Smooth muscle cell (in vitro differentiated cells): ENCODE measurements around the gene PAEP. TPM values are rescaled to one million over a fixed set of nuclear protein-coding genes. Genes with fewer than 3 reads are reported as not detected.

ENCODE experiments used
- DNase-seq: peaks from one replicate; lab custom pipeline; 2025; ENCODE audit not compliant: unreplicated experiment; lab: John Stamatoyannopoulos, UW
- H2AFZ ChIP-seq: fragments of 200-600 bp; sonication (generic); 2 replicates; pipeline ENCODE4 v1.6.0; 2016; ENCODE audit warnings: antibody characterized with exemption, low read depth, mild to moderate bottlenecking
- H3F3A ChIP-seq: fragments of 200-600 bp; sonication (generic); 2 replicates; pipeline ENCODE4 v1.6.0; 2017; ENCODE audit warnings: antibody characterized with exemption, low read depth
- H3K27ac ChIP-seq: fragments of 200-600 bp; sonication (generic); 2 replicates; pipeline ENCODE4 v1.5.1; 2016; ENCODE audit warnings: low read depth, mild to moderate bottlenecking
- H3K27me3 ChIP-seq: fragments of 200-600 bp; sonication (generic); 2 replicates; pipeline ENCODE4 v1.6.1; 2016; ENCODE audit warnings: low read depth, mild to moderate bottlenecking
- H3K36me3 ChIP-seq: fragments of 200-600 bp; sonication (generic); 2 replicates; pipeline ENCODE4 v1.5.1; 2016; ENCODE audit warnings: low read depth
- H3K4me1 ChIP-seq: fragments of 200-600 bp; sonication (generic); 2 replicates; pipeline ENCODE4 v1.5.1; 2016; ENCODE audit warnings: low read depth
- H3K4me2 ChIP-seq: fragments of 200-600 bp; sonication (generic); 2 replicates; pipeline ENCODE4 v1.6.0; 2016; ENCODE audit warnings: mild to moderate bottlenecking
- H3K4me3 ChIP-seq: fragments of 200-600 bp; sonication (generic); 2 replicates; pipeline ENCODE4 v1.5.1; 2016; ENCODE audit warnings: mild to moderate bottlenecking
- H3K79me2 ChIP-seq: fragments of 200-600 bp; sonication (generic); 2 replicates; pipeline ENCODE4 v1.6.0; 2016; ENCODE audit warnings: low read depth, mild to moderate bottlenecking
- H3K9ac ChIP-seq: fragments of 200-600 bp; sonication (generic); 2 replicates; pipeline ENCODE4 v1.6.0; 2016; ENCODE audit warnings: low read depth
- H3K9me3 ChIP-seq: fragments of 200-600 bp; sonication (generic); replicated peaks from 2 replicates; pipeline ENCODE4 v1.5.1; 2016; ENCODE audit warnings: low read depth
- H4K20me1 ChIP-seq: fragments of 200-600 bp; sonication (generic); 2 replicates; pipeline ENCODE4 v1.6.0; 2016; ENCODE audit warnings: low read depth
- CTCF ChIP-seq: fragments of 200-600 bp; sonication (generic); IDR thresholded peaks from 2 replicates; pipeline ENCODE4 v1.5.1; 2017; ENCODE audit warnings: borderline replicate concordance, mild to moderate bottlenecking, antibody characterized with exemption; ENCODE audit not compliant: insufficient read depth, poor library complexity, severe bottlenecking
- WGBS: methylation state at CpG from one replicate; pipeline ENCODE4 v1.1.7; 2016; ENCODE audit warnings: low lambda C conversion rate; 5-methylcytosine and 5-hydroxymethylcytosine counted together
- polyA plus RNA-seq: library from polyadenylated mRNA; unstranded; fragments of >200 nt; fragmentation: Nextera tagmentation; extraction: Ambion mirVana; gene quantifications from 2 replicates; pipeline ENCODE4 v1.2.1, GENCODE V29; 2016
- total RNA-seq: library from RNA; depleted of rRNA; stranded (reverse); fragments of >200 nt; gene quantifications from 2 replicates; pipeline ENCODE4 v1.2.3, GENCODE V29; 2014

PAEP gene
- total and polyA plus RNA-seq, 2 experiments from 2014 or later, result 6.3 TPM; not detected in 1

- H3K4me2 ChIP-seq, result no peak overlapping the region
- H3K4me3 ChIP-seq, result no peak overlapping the region
- no peak overlapping the region for H2AFZ ChIP-seq
- no peak for DNase-seq
- H3K9ac ChIP-seq, result no peak overlapping the region
- no peaks in the 10 kb centered on the region for H3F3A ChIP-seq
- no peaks in the 10 kb centered on the region for H3K36me3 ChIP-seq
- no peaks in the 10 kb centered on the region for H3K4me1 ChIP-seq
- no peak overlapping the region for H3K27ac ChIP-seq
- H3K9me3 ChIP-seq, result no peaks in the 10 kb centered on the region
- WGBS, result 84% methylated on average over 2 of the region's 2 CpGs
- H4K20me1 ChIP-seq, result no peaks in the 10 kb centered on the region
- H3K79me2 ChIP-seq, result no peaks in the 10 kb centered on the region
- H3K27me3 ChIP-seq, result no peaks in the 10 kb centered on the region
- TF ChIP-seq CTCF, result no peak
Measured at GRCh38 chr9:135572233-135572632, 10.7 kb downstream of the PAEP start.

- WGBS, result 75% methylated on average over 1 of the region's 1 CpG
- DNase-seq, result no peak
Measured at GRCh38 chr9:135573124-135573523, 11.6 kb downstream of the PAEP start.

DNA sequence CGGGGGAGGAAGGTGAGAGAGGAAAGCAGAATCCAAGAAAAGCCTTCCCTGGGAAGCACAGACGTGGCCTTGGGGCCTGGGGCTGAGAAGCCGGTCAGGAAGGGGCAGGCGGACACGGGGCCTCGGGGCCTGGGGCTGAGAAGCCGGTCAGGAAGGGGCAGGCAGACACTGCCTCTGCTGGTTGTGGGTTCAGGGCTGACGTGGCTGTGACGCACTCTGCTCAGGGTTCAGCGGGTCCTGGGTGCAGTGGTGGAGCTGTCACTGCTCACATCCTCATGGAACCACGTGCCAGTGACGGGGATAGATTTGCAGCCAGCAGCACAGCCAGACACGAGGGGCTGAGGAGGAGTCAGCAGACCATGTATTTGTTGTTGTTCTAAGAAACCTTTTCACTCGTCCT is 12.8 kb downstream of the PAEP start:
- Histone ChIP-seq H3K4me1 (no peaks in the 10 kb centered on the region), H3K27ac (no peak overlapping the region), H2AFZ (no peak overlapping the region), H3K4me3 (no peak overlapping the region), H3K9me3 (no peaks in the 10 kb centered on the region), H3K4me2 (no peak overlapping the region), H3K27me3 (no peaks in the 10 kb centered on the region), H3K36me3 (no peaks in the 10 kb centered on the region), H3K9ac (no peak overlapping the region), H3K79me2 (no peaks in the 10 kb centered on the region), H3F3A (no peaks in the 10 kb centered on the region), H4K20me1 (no peaks in the 10 kb centered on the region)
- 87% methylated on average over 11 of the region's 14 CpGs for WGBS
- DNase-seq, result no peak
- TF ChIP-seq CTCF, result no peak

More at GRCh38 chr9:135573124-135573523, 11.6 kb downstream of the PAEP start:
- Histone ChIP-seq H3K36me3 (no peaks in the 10 kb centered on the region), H2AFZ (no peak overlapping the region), H3K79me2 (no peaks in the 10 kb centered on the region), H3K4me1 (no peaks in the 10 kb centered on the region), H3K9me3 (no peaks in the 10 kb centered on the region), H3K27ac (no peak overlapping the region), H3K27me3 (no peaks in the 10 kb centered on the region), H3F3A (no peaks in the 10 kb centered on the region), H3K4me3 (no peak overlapping the region), H3K9ac (no peak overlapping the region), H3K4me2 (no peak overlapping the region), H4K20me1 (no peaks in the 10 kb centered on the region)
- no peak for TF ChIP-seq CTCF

DNA sequence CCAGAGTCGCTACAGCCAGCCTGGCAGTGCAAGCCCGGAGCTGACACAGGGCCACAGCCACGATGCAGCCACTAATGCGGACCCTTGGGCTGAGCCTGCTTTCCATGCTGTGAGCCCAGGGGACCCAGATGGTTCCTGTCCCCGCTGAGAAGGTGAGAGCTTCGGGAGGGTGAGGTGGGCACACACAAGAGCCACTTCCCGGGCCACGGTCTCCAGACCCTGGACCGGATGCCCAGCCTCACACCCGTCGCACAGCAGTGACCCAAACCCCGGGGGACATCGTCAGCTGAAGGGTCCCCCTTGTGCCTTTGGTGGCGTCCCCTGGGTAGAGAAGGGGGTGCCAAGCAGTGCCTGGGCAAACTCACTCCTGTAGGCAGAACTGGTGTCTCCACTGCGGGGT is 13.4 kb downstream of the PAEP start:
- no peaks in the 10 kb centered on the region for H4K20me1 ChIP-seq
- H2AFZ ChIP-seq, result no peak overlapping the region
- H3K4me2 ChIP-seq, result no peak overlapping the region
- no peak overlapping the region for H3K9ac ChIP-seq
- H3K9me3 ChIP-seq, result no peaks in the 10 kb centered on the region
- 93% methylated on average over 15 of the region's 15 CpGs for WGBS
- TF ChIP-seq CTCF, result no peak
- H3K4me1 ChIP-seq, result no peaks in the 10 kb centered on the region
- H3K36me3 ChIP-seq, result no peaks in the 10 kb centered on the region
- no peaks in the 10 kb centered on the region for H3K79me2 ChIP-seq
- no peak overlapping the region for H3K27ac ChIP-seq
- no peaks in the 10 kb centered on the region for H3F3A ChIP-seq
- H3K4me3 ChIP-seq, result no peak overlapping the region
- H3K27me3 ChIP-seq, result no peaks in the 10 kb centered on the region
- no peak for DNase-seq
